Neural progenitor cell (in vitro differentiated cells): Measurements from ENCODE around the gene RNASEH2C.

Experiments
- EZH2phosphoT487 ChIP-seq: fragments of 200-600 bp; sonication (generic); IDR thresholded peaks from 2 replicates; pipeline ENCODE4 v1.6.1; 2017; ENCODE audit warnings: antibody characterized with exemption
- TF ChIP-seq, protein P1 (sequence below): fragments of 200-600 bp; sonication (generic); IDR thresholded peaks from 2 replicates; pipeline ENCODE4 v1.5.1; 2017; ENCODE audit warnings: antibody characterized with exemption, mild to moderate bottlenecking

DNA sequence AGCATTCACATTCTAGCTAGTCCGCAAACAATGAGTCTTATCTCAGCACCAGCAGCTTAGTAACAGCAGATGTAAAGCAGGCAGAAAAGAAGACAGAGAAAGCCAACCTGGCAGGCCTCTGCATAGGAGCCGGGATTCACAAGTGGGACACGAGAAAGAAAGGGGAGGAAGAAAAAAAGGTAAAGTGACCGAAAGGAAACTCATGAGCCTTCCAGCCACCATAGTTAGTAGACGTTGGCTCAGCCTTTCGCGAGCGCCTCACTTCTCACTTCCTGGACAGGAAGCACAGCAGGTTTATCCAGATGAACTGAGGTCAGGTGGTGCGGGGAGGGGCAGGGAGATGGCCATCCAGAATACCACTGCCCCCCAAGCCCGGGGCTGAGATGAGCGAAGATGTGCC lies 28.2 kb downstream of the RNASEH2C start:
- TF ChIP-seq, protein P1, sequence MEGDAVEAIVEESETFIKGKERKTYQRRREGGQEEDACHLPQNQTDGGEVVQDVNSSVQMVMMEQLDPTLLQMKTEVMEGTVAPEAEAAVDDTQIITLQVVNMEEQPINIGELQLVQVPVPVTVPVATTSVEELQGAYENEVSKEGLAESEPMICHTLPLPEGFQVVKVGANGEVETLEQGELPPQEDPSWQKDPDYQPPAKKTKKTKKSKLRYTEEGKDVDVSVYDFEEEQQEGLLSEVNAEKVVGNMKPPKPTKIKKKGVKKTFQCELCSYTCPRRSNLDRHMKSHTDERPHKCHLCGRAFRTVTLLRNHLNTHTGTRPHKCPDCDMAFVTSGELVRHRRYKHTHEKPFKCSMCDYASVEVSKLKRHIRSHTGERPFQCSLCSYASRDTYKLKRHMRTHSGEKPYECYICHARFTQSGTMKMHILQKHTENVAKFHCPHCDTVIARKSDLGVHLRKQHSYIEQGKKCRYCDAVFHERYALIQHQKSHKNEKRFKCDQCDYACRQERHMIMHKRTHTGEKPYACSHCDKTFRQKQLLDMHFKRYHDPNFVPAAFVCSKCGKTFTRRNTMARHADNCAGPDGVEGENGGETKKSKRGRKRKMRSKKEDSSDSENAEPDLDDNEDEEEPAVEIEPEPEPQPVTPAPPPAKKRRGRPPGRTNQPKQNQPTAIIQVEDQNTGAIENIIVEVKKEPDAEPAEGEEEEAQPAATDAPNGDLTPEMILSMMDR, result no peak
- no peak for TF ChIP-seq EZH2phosphoT487
